Measurements from ENCODE around the gene NELL1.

- TF ChIP-seq CTCF (IDR thresholded peaks at IDR 0.05) (no peak), POLR2A (IDR thresholded peaks at IDR 0.05) (no peak), POLR2AphosphoS5 (IDR thresholded peaks at IDR 0.05) (no peak)
Measured at GRCh38 chr11:20839231-20839630, 169.8 kb downstream of the NELL1 start.

All from upper lobe of left lung (tissue), 4 donors.